MM.1S (cell line): ENCODE measurements around the gene ACSF3.

Source experiments
- DNase-seq: peaks from one replicate; pipeline ENCODE4 v3.0.0-alpha.2; 2015
- H2AFZ ChIP-seq: fragments of 300-600 bp; sonication (generic); 2 replicates; pipeline ENCODE4 v1.6.0; 2016; ENCODE audit warnings: antibody characterized with exemption, low read length
- H3F3A ChIP-seq: fragments of 300-600 bp; sonication (generic); 2 replicates; pipeline ENCODE4 v1.6.1; 2016; ENCODE audit warnings: mild to moderate bottlenecking, antibody characterized with exemption, low read length, moderate library complexity, mixed read lengths; ENCODE audit not compliant: insufficient read depth
- H3K27ac ChIP-seq: fragments of 300-600 bp; sonication (generic); 2 replicates; pipeline ENCODE4 v1.5.1; 2016; ENCODE audit warnings: mild to moderate bottlenecking, low read length
- H3K27me3 ChIP-seq: fragments of 300-600 bp; sonication (generic); replicated peaks from 2 replicates; pipeline ENCODE4 v1.6.0; 2016; ENCODE audit warnings: low read length; ENCODE audit not compliant: insufficient read depth
- H3K36me3 ChIP-seq: fragments of 300-600 bp; sonication (generic); replicated peaks from 2 replicates; pipeline ENCODE4 v1.6.1; 2016; ENCODE audit warnings: mild to moderate bottlenecking, low read length, mixed read lengths; ENCODE audit not compliant: insufficient read depth
- H3K4me1 ChIP-seq: fragments of 300-600 bp; sonication (generic); 2 replicates; pipeline ENCODE4 v1.6.1; 2016; ENCODE audit warnings: low read length, mixed read lengths
- H3K4me2 ChIP-seq: fragments of 300-600 bp; sonication (generic); 2 replicates; pipeline ENCODE4 v1.6.0; 2016; ENCODE audit warnings: low read depth, low read length
- H3K4me3 ChIP-seq: fragments of 300-600 bp; sonication (generic); 2 replicates; pipeline ENCODE4 v1.5.1; 2016; ENCODE audit warnings: low read length, mixed read lengths
- H3K79me2 ChIP-seq: fragments of 300-600 bp; sonication (generic); 2 replicates; pipeline ENCODE4 v1.6.1; 2016; ENCODE audit warnings: mixed run types, low read length, mixed read lengths
- H3K9ac ChIP-seq: fragments of 300-600 bp; sonication (generic); 2 replicates; pipeline ENCODE4 v1.6.1; 2016; ENCODE audit warnings: low read length, mixed read lengths
- H3K9me2 ChIP-seq: fragments of 300-600 bp; sonication (generic); replicated peaks from 2 replicates; pipeline ENCODE4 v1.6.1; 2016; ENCODE audit warnings: mild to moderate bottlenecking, low read length, mixed read lengths; ENCODE audit not compliant: insufficient read depth
- H3K9me3 ChIP-seq: fragments of 300-600 bp; sonication (generic); replicated peaks from 2 replicates; pipeline ENCODE4 v1.6.1; 2016; ENCODE audit warnings: mild to moderate bottlenecking, low read length, mixed read lengths; ENCODE audit not compliant: insufficient read depth
- H4K20me1 ChIP-seq: fragments of 300-600 bp; sonication (generic); 2 replicates; pipeline ENCODE4 v1.6.1; 2016; ENCODE audit warnings: mild to moderate bottlenecking, low read length, moderate library complexity, mixed read lengths; ENCODE audit not compliant: insufficient read depth
- EZH2 ChIP-seq: fragments of 300-600 bp; sonication (generic); optimal IDR thresholded peaks from 2 replicates; pipeline ENCODE3; 2017; ENCODE audit warnings: low read depth, mild to moderate bottlenecking, antibody characterized with exemption, low read length, mixed read lengths
- EZH2phosphoT487 ChIP-seq: fragments of 300-600 bp; sonication (generic); IDR thresholded peaks from 2 replicates; pipeline ENCODE4 v1.6.1; 2018; ENCODE audit warnings: antibody characterized with exemption, low read length
- TF ChIP-seq, protein P1 (sequence below): fragments of 300-600 bp; sonication (generic); IDR thresholded peaks from 2 replicates; pipeline ENCODE4 v1.5.1; 2016; ENCODE audit warnings: antibody characterized with exemption, low read length, mixed read lengths

The ACSF3 gene

DNA sequence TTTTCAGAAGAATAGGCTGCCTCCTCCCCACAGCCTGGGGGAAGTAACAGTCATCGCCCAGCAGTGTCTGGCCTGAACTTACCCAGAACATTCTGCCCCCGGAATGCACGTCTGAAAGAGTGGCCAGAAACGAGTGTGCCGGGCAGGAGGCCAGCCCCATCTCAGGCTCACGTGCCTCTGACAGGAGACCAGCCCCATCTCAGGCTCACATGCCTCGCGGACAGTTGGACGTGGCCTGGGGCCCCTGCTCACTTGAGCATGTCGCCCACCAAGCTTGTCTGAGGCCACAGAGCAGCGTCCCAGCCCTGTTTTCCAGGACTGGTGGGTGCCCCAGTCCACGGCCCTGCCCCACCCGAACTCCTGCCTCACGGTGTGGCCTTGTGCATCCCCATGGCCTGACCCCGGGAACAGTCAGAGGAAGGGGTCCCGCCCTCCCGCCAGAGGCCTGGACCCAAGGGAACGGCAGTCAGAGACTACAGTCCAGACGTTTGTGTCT lies 61.6 kb downstream of the ACSF3 start:
- Histone ChIP-seq H3K79me2 (no peaks in the 10 kb centered on the region), H3K9me2 (no peaks in the 10 kb centered on the region), H3K4me3 (no peak overlapping the region), H2AFZ (no peak overlapping the region), H3K9ac (no peak overlapping the region), H3K36me3 (no peaks in the 10 kb centered on the region), H3F3A (no peaks in the 10 kb centered on the region), H3K9me3 (no peaks in the 10 kb centered on the region), H3K27ac (no peak overlapping the region), H4K20me1 (no peaks in the 10 kb centered on the region), H3K27me3 (no peaks in the 10 kb centered on the region), H3K4me1 (no peaks in the 10 kb centered on the region), H3K4me2 (no peak overlapping the region)
- TF ChIP-seq EZH2: no peak
- no peak for TF ChIP-seq EZH2phosphoT487
- TF ChIP-seq, protein P1, sequence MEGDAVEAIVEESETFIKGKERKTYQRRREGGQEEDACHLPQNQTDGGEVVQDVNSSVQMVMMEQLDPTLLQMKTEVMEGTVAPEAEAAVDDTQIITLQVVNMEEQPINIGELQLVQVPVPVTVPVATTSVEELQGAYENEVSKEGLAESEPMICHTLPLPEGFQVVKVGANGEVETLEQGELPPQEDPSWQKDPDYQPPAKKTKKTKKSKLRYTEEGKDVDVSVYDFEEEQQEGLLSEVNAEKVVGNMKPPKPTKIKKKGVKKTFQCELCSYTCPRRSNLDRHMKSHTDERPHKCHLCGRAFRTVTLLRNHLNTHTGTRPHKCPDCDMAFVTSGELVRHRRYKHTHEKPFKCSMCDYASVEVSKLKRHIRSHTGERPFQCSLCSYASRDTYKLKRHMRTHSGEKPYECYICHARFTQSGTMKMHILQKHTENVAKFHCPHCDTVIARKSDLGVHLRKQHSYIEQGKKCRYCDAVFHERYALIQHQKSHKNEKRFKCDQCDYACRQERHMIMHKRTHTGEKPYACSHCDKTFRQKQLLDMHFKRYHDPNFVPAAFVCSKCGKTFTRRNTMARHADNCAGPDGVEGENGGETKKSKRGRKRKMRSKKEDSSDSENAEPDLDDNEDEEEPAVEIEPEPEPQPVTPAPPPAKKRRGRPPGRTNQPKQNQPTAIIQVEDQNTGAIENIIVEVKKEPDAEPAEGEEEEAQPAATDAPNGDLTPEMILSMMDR: no peak
- no peak for DNase-seq

DNA sequence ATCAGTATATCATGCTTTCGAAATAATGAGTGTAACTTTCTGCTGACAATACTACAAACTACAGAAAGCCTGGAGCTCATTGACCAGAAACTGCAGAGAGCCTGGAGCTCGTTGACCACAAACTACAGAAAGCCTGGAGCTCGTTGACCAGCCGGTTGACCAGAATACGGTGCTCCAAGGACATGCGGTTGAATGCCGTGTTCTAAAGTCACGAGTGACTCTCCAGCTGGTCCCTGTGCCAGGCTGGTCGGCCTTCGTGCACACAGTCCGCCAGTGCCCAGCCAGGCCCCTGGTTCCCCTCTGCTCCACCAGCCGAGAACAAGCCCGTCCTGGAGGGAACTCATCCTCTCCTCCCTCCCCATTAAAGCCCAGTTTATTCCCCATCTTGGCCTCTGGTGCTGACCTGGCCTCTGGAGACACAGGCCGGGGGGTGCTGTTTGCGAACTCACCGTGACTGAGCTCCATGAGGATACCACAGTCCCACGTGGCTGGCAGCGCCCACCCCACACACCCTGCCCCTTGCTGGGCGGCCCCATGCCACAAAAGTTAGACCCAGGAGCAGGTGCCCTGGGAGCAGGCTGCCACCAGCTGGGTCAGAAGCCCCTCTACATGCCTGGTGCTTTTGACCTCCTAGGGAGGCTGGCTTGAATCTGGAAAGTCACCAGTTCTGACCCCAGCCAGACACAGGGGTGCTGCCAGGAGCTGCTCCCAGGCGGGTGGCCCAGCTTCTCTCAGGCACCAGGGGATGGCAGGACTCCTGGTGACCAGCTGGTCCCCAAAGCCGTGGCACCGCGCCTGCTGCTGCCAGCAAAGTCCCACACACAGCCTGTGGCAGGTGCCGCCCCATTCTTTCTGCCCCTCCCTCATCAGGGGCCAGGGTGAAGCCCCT lies 62.4 kb downstream of the ACSF3 start:
- Histone ChIP-seq H3K27ac (no peak overlapping the region), H3K79me2 (no peaks in the 10 kb centered on the region), H3K9ac (no peak overlapping the region), H3K36me3 (no peaks in the 10 kb centered on the region), H3K4me3 (no peak overlapping the region), H4K20me1 (no peaks in the 10 kb centered on the region), H3K9me3 (no peaks in the 10 kb centered on the region), H3F3A (no peaks in the 10 kb centered on the region), H3K9me2 (no peaks in the 10 kb centered on the region), H3K27me3 (no peaks in the 10 kb centered on the region), H3K4me1 (no peaks in the 10 kb centered on the region), H2AFZ (no peak overlapping the region), H3K4me2 (no peak overlapping the region)
- DNase-seq: no peak
- TF ChIP-seq EZH2 (no peak), EZH2phosphoT487 (no peak)
- TF ChIP-seq, protein P1: no peak

DNA sequence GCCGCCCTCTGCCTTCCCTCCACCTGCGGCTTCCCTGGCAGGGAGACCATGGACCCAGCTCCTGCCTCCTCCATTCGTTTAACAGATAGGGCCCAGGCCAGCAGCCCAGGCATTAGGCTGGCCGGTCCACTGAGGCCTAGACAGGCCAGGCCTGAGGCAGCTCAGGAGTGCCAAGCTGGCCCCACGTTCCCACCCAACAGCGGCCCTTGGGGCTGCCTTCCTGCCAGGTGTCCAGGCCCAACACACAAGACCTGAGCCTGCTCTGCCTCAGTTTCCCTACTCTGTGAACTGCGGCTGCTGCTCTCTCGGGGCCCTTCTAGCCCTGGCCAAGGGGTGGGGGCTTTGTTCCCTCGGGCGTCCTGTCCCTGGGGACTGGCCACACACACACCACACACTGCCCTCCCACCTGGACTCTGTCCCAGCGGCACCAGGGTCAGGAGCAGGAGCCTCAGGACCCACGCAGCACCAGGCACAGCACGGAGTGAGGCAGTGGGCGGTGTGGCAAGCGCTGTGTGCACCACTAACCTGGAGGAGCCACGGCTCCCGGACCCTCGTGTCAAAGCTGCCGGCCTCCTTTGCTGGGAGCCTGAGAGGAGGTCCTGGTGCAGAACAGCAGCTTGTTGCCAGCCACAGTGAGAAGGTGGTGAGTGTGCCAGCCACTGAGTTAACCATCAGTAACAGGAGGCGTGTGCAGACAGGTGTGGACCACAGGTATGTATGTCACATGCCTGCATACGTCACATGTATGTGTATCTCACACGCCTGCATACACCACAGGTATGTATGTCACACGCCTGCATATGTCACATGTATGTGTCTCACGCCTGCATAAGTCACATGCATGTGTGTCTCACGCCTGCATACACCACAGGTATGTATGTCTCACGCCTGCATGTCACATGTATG lies 63.3 kb downstream of the ACSF3 start:
- Histone ChIP-seq H3K4me1 (no peaks in the 10 kb centered on the region), H3K27me3 (no peaks in the 10 kb centered on the region), H4K20me1 (no peaks in the 10 kb centered on the region), H2AFZ (no peak overlapping the region), H3K4me3 (no peak overlapping the region), H3K9me3 (no peaks in the 10 kb centered on the region), H3K9ac (no peak overlapping the region), H3K4me2 (no peak overlapping the region), H3F3A (no peaks in the 10 kb centered on the region), H3K9me2 (no peaks in the 10 kb centered on the region), H3K79me2 (no peaks in the 10 kb centered on the region), H3K27ac (no peak overlapping the region), H3K36me3 (no peaks in the 10 kb centered on the region)
- TF ChIP-seq EZH2 (no peak), EZH2phosphoT487 (no peak)
- TF ChIP-seq, protein P1: no peak
- no peak for DNase-seq
